HG03039 (cell line): ENCODE results near the gene YJEFN3.

Experiments
- ATAC-seq: cut with Tn5 transposase; IDR thresholded peaks from one replicate; pipeline ENCODE4 v1.9.1; 2021; ENCODE audit warnings: mild to moderate bottlenecking, moderate library complexity; ENCODE audit not compliant: unreplicated experiment

YJEFN3 gene

GRCh38 chr19:19575411-19575810 lies 46.7 kb downstream of the YJEFN3 start:
- ATAC-seq: no peak

GRCh38 chr19:19578252-19578651 lies 49.5 kb downstream of the YJEFN3 start:
- ATAC-seq: no peak

- no peak for ATAC-seq
Measured at GRCh38 chr19:19579533-19580361, 51.0 kb downstream of the YJEFN3 start.

- no peak for ATAC-seq
Measured at GRCh38 chr19:19580418-19580817, 51.7 kb downstream of the YJEFN3 start.

- no peak for ATAC-seq
Measured at GRCh38 chr19:19581391-19581790, 52.7 kb downstream of the YJEFN3 start.

- no peak for ATAC-seq
Measured at GRCh38 chr19:19582471-19582870, 53.8 kb downstream of the YJEFN3 start.

GRCh38 chr19:19584356-19584755 lies 55.6 kb downstream of the YJEFN3 start:
- ATAC-seq: no peak
